ENCODE data around the gene APC. TPM values are rescaled to one million over a fixed set of nuclear protein-coding genes. Genes with fewer than 3 reads are reported as not detected.
A peak's percentile ranks its signal among the peaks of the same experiment; 100 is the strongest.

APC gene
- total and polyA plus RNA-seq, 2 of the 8 experiments (the other 6 are each of a cell fraction or from before 2014, with no cell fraction given): 6.8 to 41.9 TPM

DNA sequence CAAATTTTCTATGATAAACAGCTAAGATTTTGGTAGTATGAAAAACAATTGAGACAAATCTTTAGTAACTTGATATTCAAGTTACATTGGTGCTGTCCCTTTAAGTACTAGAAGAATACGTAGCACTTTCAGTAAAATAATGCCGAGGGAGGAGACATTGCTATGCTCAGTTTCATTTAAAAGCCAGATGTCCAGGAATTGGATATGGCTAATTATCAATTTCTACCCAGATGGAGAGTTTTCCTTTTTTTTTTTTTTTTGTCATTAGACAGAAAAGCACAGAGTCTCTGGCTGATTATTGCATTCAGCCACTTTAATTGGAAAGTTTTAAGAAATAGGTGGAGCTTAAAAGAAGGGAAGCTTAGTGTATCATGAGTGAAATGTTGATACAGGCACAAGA, 40.4 kb upstream of the APC start:
- H3K4ac ChIP-seq (replicated peaks; ENCODE audit: insufficient read length, low read depth, low read length): no peak overlapping the region
- H3K27me3 ChIP-seq (replicated peaks in 1 of 4; ENCODE audit: control insufficient read depth in 3 of 4, extremely low read depth in 1 of 4, insufficient read depth in 3 of 4, low read length in 3 of 4): no peaks in the 10 kb centered on the region
- H2BK20ac ChIP-seq (ENCODE audit: low read length): no peak overlapping the region
- no peak overlapping the region for H2BK5ac ChIP-seq (ENCODE audit: low read depth, low read length)
- H3K14ac ChIP-seq (ENCODE audit: insufficient read length): no peak overlapping the region
- no peak overlapping the region for H2BK120ac ChIP-seq (replicated peaks; ENCODE audit: low read depth, low read length)
- no peak overlapping the region for H2BK12ac ChIP-seq (ENCODE audit: low read depth, low read length)
- no peak overlapping the region for H3K4me3 ChIP-seq (ENCODE audit: extremely low read depth in 1 of 4, insufficient read depth in 2 of 4, low read depth in 3 of 4, low read length in 4 of 4)
- H3K4me2 ChIP-seq (ENCODE audit: insufficient read depth in 1 of 2, low read depth in 2 of 2, low read length in 2 of 2): no peak overlapping the region
- no peak overlapping the region for H2BK15ac ChIP-seq (ENCODE audit: low read length)
- no peak for DNase-seq (ENCODE audit: low read depth in 1 of 2, low spot score in 2 of 2)
- no peaks in the 10 kb centered on the region for H3K36me3 ChIP-seq (ENCODE audit: control insufficient read depth in 2 of 4, insufficient read depth in 4 of 4, low read length in 3 of 4)
- no peak overlapping the region for H4K5ac ChIP-seq (ENCODE audit: insufficient read length, low read depth, low read length)
- no peak overlapping the region for H3K27ac ChIP-seq (ENCODE audit: low read depth, low read length)
- no peak overlapping the region for H3K9ac ChIP-seq (replicated peaks in 1 of 4; ENCODE audit: extremely low read depth in 1 of 4, low read depth in 3 of 4, low read length in 3 of 4)
- no peak overlapping the region for H4K8ac ChIP-seq (ENCODE audit: extremely low read depth, insufficient read depth, low read length)
- no peak overlapping the region for H3K18ac ChIP-seq (ENCODE audit: extremely low read depth, low read length)
- H2AFZ ChIP-seq (ENCODE audit: low read length): 0 out of 2 replicates have a peak overlapping the region, but pooled peaks have one; percentile 43
- no peak overlapping the region for H4K91ac ChIP-seq (replicated peaks; ENCODE audit: insufficient read length, low read length)
- ChIA-PET CTCF (ENCODE audit: partially characterized antibody) (interaction anchor here (0.7 to 1.7 kb wide), 2 partner anchors 9 to 10 kb away, joined by 3 to 4 read pairs; no protein-coding TSS in a partner anchor), POLR2A (ENCODE audit: partially characterized antibody) (interaction anchor here (0.9 to 1.0 kb wide), 2 partner anchors 10 kb away, joined by 3 to 7 read pairs; no protein-coding TSS in a partner anchor)
- H3K79me1 ChIP-seq (ENCODE audit: low read depth, low read length): no peaks in the 10 kb centered on the region
- H3K23me2 ChIP-seq (ENCODE audit: low read depth, low read length): no peaks in the 10 kb centered on the region; the same call in 1 of the 2 replicates
- H2AK5ac ChIP-seq (ENCODE audit: low read depth, low read length): no peak overlapping the region
- FAIRE-seq: no peak
- H4K20me1 ChIP-seq (replicated peaks in 1 of 2; ENCODE audit: control insufficient read depth in 1 of 2, insufficient read depth in 2 of 2, low read length in 2 of 2): no peaks in the 10 kb centered on the region
- no peaks in the 10 kb centered on the region for H3K79me2 ChIP-seq (ENCODE audit: control insufficient read depth in 1 of 2, insufficient read depth in 2 of 2, low read length in 2 of 2)
- H3K4me1 ChIP-seq (replicated peaks in 1 of 4; ENCODE audit: control insufficient read depth in 3 of 4, insufficient read depth in 4 of 4, low read length in 3 of 4): no peaks in the 10 kb centered on the region
- H3K23ac ChIP-seq (ENCODE audit: insufficient read length): no peak overlapping the region
- 93% methylated on average over 2 of the region's 2 CpGs; no CpG with 5 or more reads in 1 of the 2 experiments for WGBS, 2 experiments (ENCODE audit: extremely low coverage in 1 of 2, insufficient coverage in 1 of 2, insufficient read length in 1 of 2, insufficient replicate concordance in 2 of 2, low coverage in 1 of 2, low lambda C conversion rate in 2 of 2, missing lambda C conversion rate in 1 of 2)
- H3K9me3 ChIP-seq (ENCODE audit: insufficient read depth in 2 of 2, low read depth in 1 of 2, low read length in 1 of 2): no peaks in the 10 kb centered on the region
- H3K56ac ChIP-seq (replicated peaks; ENCODE audit: insufficient read length, low read depth, low read length): no peak overlapping the region
- TF ChIP-seq POU5F1 (IDR thresholded peaks at IDR 0.05; ENCODE audit: low read depth, low read length): no peak
- no peak for TF ChIP-seq JUN (IDR thresholded peaks at IDR 0.05; ENCODE audit: low read depth, low read length)
- TF ChIP-seq EZH2 (IDR thresholded peaks at IDR 0.05; ENCODE audit: low read depth, low read length, severe bottlenecking): no peak
- TF ChIP-seq NANOG (IDR thresholded peaks at IDR 0.05; ENCODE audit: insufficient read depth, low read depth, low read length, poor library complexity, severe bottlenecking): no peak
- TF ChIP-seq SAP30 (IDR thresholded peaks at IDR 0.05; ENCODE audit: insufficient read depth, insufficient replicate concordance, low read length): no peak
- no peak for TF ChIP-seq GABPA (IDR thresholded peaks at IDR 0.05; ENCODE audit: borderline replicate concordance, insufficient read depth, low read length)
- no peak for TF ChIP-seq BRCA1 (IDR thresholded peaks at IDR 0.05; ENCODE audit: low read depth, low read length)
- TF ChIP-seq BACH1 (IDR thresholded peaks at IDR 0.05; ENCODE audit: low read length): no peak
